ENCODE measurements around the gene PRTFDC1. TPM values are rescaled to one million over a fixed set of nuclear protein-coding genes. Genes with fewer than 3 reads are reported as not detected.

The PRTFDC1 gene
- total and polyA plus RNA-seq, 2 donors (not counting 3 experiments of a cell fraction or from before 2014, with no cell fraction given): 22.0 to 27.0 TPM

DNA sequence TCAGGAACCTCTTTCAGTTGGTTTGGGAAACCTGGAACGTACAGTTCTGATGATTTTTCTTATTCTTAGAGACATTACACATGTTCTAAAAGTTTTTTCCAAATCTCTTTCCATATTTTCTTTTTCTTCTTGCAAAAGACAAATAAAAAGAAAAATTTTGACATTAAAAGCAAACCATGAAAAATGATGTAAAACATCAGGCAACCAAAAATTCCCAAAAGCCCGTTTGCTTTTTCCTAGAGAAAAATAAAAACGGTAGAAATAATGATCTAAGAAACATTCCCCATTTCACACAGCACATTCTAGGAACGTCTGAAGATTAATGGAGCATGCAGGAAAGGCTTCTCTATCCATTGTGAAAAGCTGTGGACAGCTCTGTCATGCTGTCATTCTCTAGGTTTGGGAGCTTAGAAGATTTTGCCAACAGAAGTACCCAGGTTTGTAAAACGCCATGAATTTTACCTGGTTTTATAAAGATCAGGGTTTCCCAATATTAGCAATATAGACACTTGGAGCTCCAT is 11.2 kb upstream of the PRTFDC1 start:
- Histone ChIP-seq H3K27me3 (ENCODE audit: control insufficient read depth in 2 of 2, insufficient read depth in 2 of 2, low read length in 2 of 2) (no peaks in the 10 kb centered on the region), H3K79me2 (ENCODE audit: control insufficient read depth, insufficient read depth, low read length) (no peaks in the 10 kb centered on the region), H3K36me3 (ENCODE audit: control insufficient read depth in 2 of 2, extremely low read depth in 1 of 2, insufficient read depth in 2 of 2, low read length in 2 of 2) (no peaks in the 10 kb centered on the region), H3K4me2 (ENCODE audit: insufficient read depth, low read length) (no peak overlapping the region), H4K20me1 (replicated peaks; ENCODE audit: control insufficient read depth, extremely low read depth, insufficient read depth, low read length) (no peaks in the 10 kb centered on the region), H3K9me1 (replicated peaks; ENCODE audit: control insufficient read depth, extremely low read depth, insufficient read depth, low read length) (no peaks in the 10 kb centered on the region), H2AFZ (ENCODE audit: low read depth, low read length) (no peak overlapping the region), H3K9ac (replicated peaks; ENCODE audit: extremely low read depth, insufficient read depth, low read length) (no peak overlapping the region), H3K9me3 (replicated peaks; ENCODE audit: control insufficient read depth, insufficient read depth, low read length) (no peaks in the 10 kb centered on the region), H3K4me3 (replicated peaks in 1 of 3; ENCODE audit: insufficient read depth in 1 of 3, low read depth in 1 of 3, low read length in 3 of 3) (no peak overlapping the region), H3K27ac (ENCODE audit: insufficient read depth, low read depth, low read length) (no peak overlapping the region), H3K4me1 (ENCODE audit: control insufficient read depth, extremely low read depth, insufficient read depth, low read length) (peaks cover 8% of the 10 kb centered on the region)
- TF ChIP-seq POLR2A (IDR thresholded peaks at IDR 0.05; ENCODE audit: low read depth, low read length) (no peak), POLR2AphosphoS5 (IDR thresholded peaks at IDR 0.05; ENCODE audit: insufficient read depth, low read depth, low read length) (no peak), JUN (IDR thresholded peaks at IDR 0.05; ENCODE audit: borderline replicate concordance, insufficient read depth, insufficient read length, low read depth) (no peak), EZH2 (IDR thresholded peaks at IDR 0.05; ENCODE audit: borderline replicate concordance, low read depth, low read length, severe bottlenecking) (no peak), GATA2 (IDR thresholded peaks at IDR 0.05; ENCODE audit: insufficient read depth, insufficient read length, low read depth, low read length) (no peak), FOS (IDR thresholded peaks at IDR 0.05; ENCODE audit: borderline replicate concordance, insufficient read depth, low read length) (no peak), MYC (IDR thresholded peaks at IDR 0.05; ENCODE audit: low read depth, low read length) (no peak)
- TF ChIP-seq, protein P1, sequence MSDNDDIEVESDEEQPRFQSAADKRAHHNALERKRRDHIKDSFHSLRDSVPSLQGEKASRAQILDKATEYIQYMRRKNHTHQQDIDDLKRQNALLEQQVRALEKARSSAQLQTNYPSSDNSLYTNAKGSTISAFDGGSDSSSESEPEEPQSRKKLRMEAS (IDR thresholded peaks at IDR 0.05; ENCODE audit: insufficient read depth, insufficient read length): no peak
- TF ChIP-seq, protein P2, sequence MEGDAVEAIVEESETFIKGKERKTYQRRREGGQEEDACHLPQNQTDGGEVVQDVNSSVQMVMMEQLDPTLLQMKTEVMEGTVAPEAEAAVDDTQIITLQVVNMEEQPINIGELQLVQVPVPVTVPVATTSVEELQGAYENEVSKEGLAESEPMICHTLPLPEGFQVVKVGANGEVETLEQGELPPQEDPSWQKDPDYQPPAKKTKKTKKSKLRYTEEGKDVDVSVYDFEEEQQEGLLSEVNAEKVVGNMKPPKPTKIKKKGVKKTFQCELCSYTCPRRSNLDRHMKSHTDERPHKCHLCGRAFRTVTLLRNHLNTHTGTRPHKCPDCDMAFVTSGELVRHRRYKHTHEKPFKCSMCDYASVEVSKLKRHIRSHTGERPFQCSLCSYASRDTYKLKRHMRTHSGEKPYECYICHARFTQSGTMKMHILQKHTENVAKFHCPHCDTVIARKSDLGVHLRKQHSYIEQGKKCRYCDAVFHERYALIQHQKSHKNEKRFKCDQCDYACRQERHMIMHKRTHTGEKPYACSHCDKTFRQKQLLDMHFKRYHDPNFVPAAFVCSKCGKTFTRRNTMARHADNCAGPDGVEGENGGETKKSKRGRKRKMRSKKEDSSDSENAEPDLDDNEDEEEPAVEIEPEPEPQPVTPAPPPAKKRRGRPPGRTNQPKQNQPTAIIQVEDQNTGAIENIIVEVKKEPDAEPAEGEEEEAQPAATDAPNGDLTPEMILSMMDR (IDR thresholded peaks at IDR 0.05; ENCODE audit: extremely low read depth in 1 of 2, insufficient read depth in 1 of 2, low read depth in 1 of 2, low read length in 2 of 2): no peak
- DNase-seq (ENCODE audit: low read depth, low spot score) (no peak), FAIRE-seq (no peak)
- CTCF ChIA-PET: interaction anchor here (1.4 kb wide), 1 partner anchor 33 kb away, joined by 4 read pairs; no protein-coding TSS in a partner anchor
- BruUV-seq (replicated peaks): no TSS peak
- dilution Hi-C loops (cut with MboI; ENCODE audit: extremely low pct_ligation_motif_present, low sequenced_read_pairs): no loop called here
- POLR2A ChIA-PET: interaction anchor here (0.6 kb wide), 1 partner anchor 8 kb away, joined by 3 read pairs; no protein-coding TSS in a partner anchor
- intact Hi-C loops (cut with micrococcal nuclease): no loop called here

All from endothelial cell of umbilical vein (primary cell).